K562 (cell line): Measurements from ENCODE around the gene CAB39. TPM values are rescaled to one million over a fixed set of nuclear protein-coding genes. Genes with fewer than 3 reads are reported as not detected.

Experiments used
- ATAC-seq: fragments of 200-7000 bp; cut with Tn5 transposase; 3 replicates; pipeline ENCODE4 v1.9.1; 2020; ENCODE audit warnings: moderate library complexity
- BruUV-seq: library from RNA; stranded (reverse); fragments of 400-500 nt; replicated peaks from 2 replicates; lab custom pipeline; 2021; lab: Mats Ljungman, UMichigan
- CTCF ChIA-PET: fragments of 300-600 bp; formaldehyde crosslinking; extraction: SDS; loops from one replicate; lab custom pipeline; 2021; ENCODE audit warnings: low intra/inter-chr PET ratio; lab: Yijun Ruan, JAX
- POLR2A ChIA-PET: fragments of 300-600, 350-650 bp; sonication (Branson Sonifier 250); formaldehyde crosslinking; extraction: SDS; loops from one replicate; lab custom pipeline; 2021; ENCODE audit warnings: antibody characterized with exemption, inconsistent platforms; lab: Yijun Ruan, JAX
- DNase-seq, 4 experiments: peaks; one replicate each; pipeline versions ENCODE4 v3.0.0 to v3.0.0-alpha.2; 2011 to 2018; ENCODE audit warnings: low spot score in 3 of 4, mixed read lengths in 3 of 4; ENCODE audit errors: extremely low read depth in 1 of 4
- FAIRE-seq: peaks from 2 replicates; lab custom pipeline; 2011; peaks lifted over from hg19 to GRCh38; lab: Jason Lieb, UNC
- H2AFZ ChIP-seq: 2 replicates; pipeline ENCODE4 v1.6.0; 2011; ENCODE audit warnings: low read depth, low read length, control low read depth, inconsistent platforms
- H3K27ac ChIP-seq: fragments of 200-600 bp; 3 replicates; pipeline ENCODE4 v1.8.0; 2011; ENCODE audit warnings: low read depth, mild to moderate bottlenecking, control low read depth, inconsistent platforms, low read length, moderate library complexity, mixed read lengths; ENCODE audit errors: extremely low read depth
- H3K27me3 ChIP-seq, 2 experiments: fragments of 300-600 bp in 1 of 2; 2 replicates in 1 of 2; 3 replicates in 1 of 2; pipeline versions ENCODE4 v1.6.0 to v1.8.0; 2011; ENCODE audit warnings: inconsistent platforms in 2 of 2, low read length in 2 of 2, mild to moderate bottlenecking in 1 of 2, mixed read lengths in 1 of 2, moderate library complexity in 1 of 2; ENCODE audit not compliant: control insufficient read depth in 2 of 2, insufficient read depth in 2 of 2
- H3K36me3 ChIP-seq: fragments of 300-600 bp; 3 replicates; pipeline ENCODE4 v1.8.0; 2011; ENCODE audit warnings: mild to moderate bottlenecking, low read length, inconsistent platforms; ENCODE audit not compliant: control insufficient read depth, insufficient read depth
- H3K4me1 ChIP-seq, 2 experiments: fragments of 200-600 bp in 1 of 2; replicated peaks in 1 of 2; 2 replicates in 1 of 2; 3 replicates in 1 of 2; pipeline versions ENCODE4 v1.5.1 to v1.8.0; 2011; ENCODE audit warnings: inconsistent platforms in 2 of 2, low read length in 2 of 2, mild to moderate bottlenecking in 1 of 2, mixed read lengths in 1 of 2, moderate library complexity in 1 of 2; ENCODE audit not compliant: control insufficient read depth in 2 of 2, insufficient read depth in 2 of 2
- H3K4me2 ChIP-seq: 2 replicates; pipeline ENCODE4 v1.6.1; 2011; ENCODE audit warnings: low read length, control low read depth, inconsistent platforms, mixed read lengths; ENCODE audit not compliant: insufficient read depth
- H3K4me3 ChIP-seq: fragments of 200-600 bp; sonication (generic), shearing (Covaris generic); 2 replicates; pipeline ENCODE4 v1.5.1; 2016; ENCODE audit warnings: control low read depth, inconsistent platforms
- H3K79me2 ChIP-seq: fragments of 200-600 bp; 3 replicates; pipeline ENCODE4 v1.8.0; 2011; ENCODE audit warnings: low read length, inconsistent platforms; ENCODE audit not compliant: control insufficient read depth, insufficient read depth
- H3K9ac ChIP-seq, 2 experiments: 2 replicates each; pipeline versions ENCODE4 v1.6.0 to v1.6.1; 2011; ENCODE audit warnings: low read depth in 2 of 2, low read length in 2 of 2, control low read depth in 1 of 2, inconsistent platforms in 1 of 2, mild to moderate bottlenecking in 1 of 2, mixed read lengths in 1 of 2; ENCODE audit not compliant: insufficient read depth in 1 of 2
- H3K9me1 ChIP-seq: one replicate; pipeline ENCODE4 v1.6.0; 2011; ENCODE audit warnings: inconsistent platforms, mild to moderate bottlenecking, low read length, moderate library complexity; ENCODE audit not compliant: control insufficient read depth, insufficient read depth
- H3K9me3 ChIP-seq: replicated peaks from 2 replicates; pipeline ENCODE4 v1.5.1; 2011; ENCODE audit warnings: low read depth, low read length, inconsistent platforms; ENCODE audit not compliant: control insufficient read depth, insufficient read depth
- H4K20me1 ChIP-seq: replicated peaks from 2 replicates; pipeline ENCODE4 v1.6.1; 2011; ENCODE audit warnings: low read length, inconsistent platforms, mixed read lengths; ENCODE audit not compliant: control insufficient read depth, insufficient read depth
- MTF1 ChIP-seq: fragments of 250-450 bp; sonication (Bioruptor Pico); IDR thresholded peaks from 2 replicates; pipeline ENCODE4 v1.9.0; 2021; ENCODE audit warnings: moderate library complexity, mild to moderate bottlenecking, inconsistent platforms, borderline replicate concordance
- POLR2B ChIP-seq: fragments of 450-650 bp; IDR thresholded peaks from 2 replicates; pipeline ENCODE4 v1.6.1; 2018; ENCODE audit warnings: low read depth; ENCODE audit not compliant: partially characterized antibody
- PPARD ChIP-seq: fragments of 250-450 bp; sonication (Bioruptor Pico); IDR thresholded peaks from 2 replicates; pipeline ENCODE4 v1.8.0; 2022; ENCODE audit warnings: inconsistent platforms, mild to moderate bottlenecking, moderate library complexity
- RFX1 ChIP-seq: fragments of 450-650 bp; IDR thresholded peaks from 2 replicates; pipeline ENCODE4 v1.6.1; 2016; ENCODE audit warnings: mild to moderate bottlenecking, moderate library complexity
- RHOXF2B ChIP-seq: fragments of 250-450 bp; sonication (Bioruptor Pico); conservative IDR thresholded peaks from 2 replicates; pipeline ENCODE4 v1.5.1; 2021
- SIRT6 ChIP-seq: IDR thresholded peaks from one replicate; pipeline ENCODE4 v1.6.1; 2012; ENCODE audit warnings: low read depth, mild to moderate bottlenecking, control low read depth, inconsistent platforms, low read length, moderate library complexity
- ZNF717 ChIP-seq: fragments of 250-450 bp; sonication (Bioruptor Pico); IDR thresholded peaks from 2 replicates; pipeline ENCODE4 v1.5.0; 2021
- WGBS: fragments of 100-300 bp; shearing (Covaris generic); methylation state at CpG from one replicate; pipeline ENCODE4 v1.1.6; 2016; ENCODE audit warnings: low coverage, mixed read lengths; ENCODE audit not compliant: insufficient coverage; ENCODE audit errors: missing lambda C conversion rate; 5-methylcytosine and 5-hydroxymethylcytosine counted together
- in situ Hi-C: fragments of 300-500 bp; cut with MboI; formaldehyde crosslinking; loops from 4 replicates; pipeline ENCODE4 v1.15.0; 2018; ENCODE audit warnings: inconsistent platforms, mixed read lengths
- intact Hi-C: fragments of 100-400 bp; cut with micrococcal nuclease; formaldehyde crosslinking; loops from 2 replicates; pipeline ENCODE4 v1.14.2; 2022
- polyA plus RNA-seq, 8 experiments: library from polyadenylated mRNA; depleted of rRNA in 4 of 8; stranded (reverse) in 5 of 8; unstranded in 3 of 8; fragments of >200 nt; fragmentation: Nextera tagmentation in 2 of 8; fragmentation: Illumina TruSeq in 1 of 8; extraction: Ambion mirVana in 2 of 8; extraction: Trizol in 1 of 8; gene quantifications; 2 replicates each; pipeline versions ENCODE4 v1.2.1 to v1.2.3, GENCODE V29; 2011 to 2014; ENCODE audit warnings: inconsistent platforms in 1 of 8, missing spikeins in 1 of 8
- total RNA-seq, 7 experiments: library from RNA; depleted of rRNA in 6 of 7; stranded (reverse); fragments of >200 nt in 6 of 7; fragmentation: Illumina TruSeq in 2 of 7; extraction: Trizol in 2 of 7; gene quantifications; 2 replicates each; pipeline versions ENCODE4 v1.2.1 to v1.2.3, GENCODE V29; 2011 to 2021; ENCODE audit warnings: low replicate concordance in 1 of 7
- TF ChIP-seq, protein P1 (sequence below): fragments of 250-450 bp; sonication (Bioruptor Pico); IDR thresholded peaks from 2 replicates; pipeline ENCODE4 v1.9.0; 2021; ENCODE audit warnings: mild to moderate bottlenecking
- TF ChIP-seq, protein P2 (sequence below), 2 experiments: fragments of 450-650 bp; formaldehyde crosslinking in 1 of 2; IDR thresholded peaks; 2 replicates each; pipeline versions ENCODE4 v1.4.0 to v1.6.1; 2014 to 2020; ENCODE audit warnings: mild to moderate bottlenecking in 2 of 2, borderline replicate concordance in 1 of 2, low read depth in 1 of 2
- TF ChIP-seq, protein P3 (sequence below): fragments of 250-450 bp; sonication (Bioruptor Pico); IDR thresholded peaks from 2 replicates; pipeline ENCODE4 v1.8.0; 2022; ENCODE audit warnings: inconsistent platforms

The CAB39 gene
- total and polyA plus RNA-seq, 9 of the 15 experiments (the other 6 are each of a cell fraction or from before 2014, with no cell fraction given) = 27.2 to 94.4 (median 70.1) TPM

DNA sequence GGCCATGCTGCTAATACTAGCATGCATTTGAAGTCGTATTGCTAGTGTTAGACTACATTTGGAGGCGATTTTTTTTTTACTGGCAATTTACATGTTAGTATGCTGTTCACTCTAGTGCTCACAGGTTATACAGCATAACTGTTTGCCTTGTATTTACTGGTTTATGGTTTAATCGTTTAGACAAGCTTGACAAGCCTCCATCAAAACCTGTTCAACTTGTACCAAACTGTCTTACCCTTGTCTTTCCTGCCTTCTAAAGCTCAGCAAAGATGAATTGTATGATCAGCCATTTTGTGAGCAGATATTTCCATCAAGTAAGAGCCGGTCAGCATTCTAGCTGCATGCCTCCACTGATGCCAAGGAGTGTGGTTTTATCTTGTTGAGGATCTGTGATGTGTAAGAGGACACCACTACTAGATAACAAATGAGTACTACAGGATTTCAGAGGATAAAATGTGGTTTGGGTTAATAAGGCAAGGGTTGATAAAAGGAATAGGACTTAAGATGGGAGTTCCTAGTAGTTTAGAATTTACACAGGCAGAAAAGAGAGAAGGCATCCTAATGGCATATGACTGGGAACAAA, 83.7 kb downstream of the CAB39 start:
- Histone ChIP-seq H3K27me3 (no peaks in the 10 kb centered on the region), H3K36me3 (peaks cover 95% of the 10 kb centered on the region), H3K4me2 (no peak overlapping the region), H3K9me1 (no peaks in the 10 kb centered on the region), H3K27ac (no peak overlapping the region), H2AFZ (no peak overlapping the region), H3K9me3 (0 out of 2 replicates have a peak, but pooled peaks cover 2% of the 10 kb centered on the region), H3K4me1 (peaks cover 4 to 13% of the 10 kb centered on the region in 2 experiments; a peak in 3 of 5 replicates), H4K20me1 (no peaks in the 10 kb centered on the region), H3K9ac (no peak overlapping the region), H3K79me2 (peaks cover 43% of the 10 kb centered on the region; the same call in 2 of the 3 replicates), H3K4me3 (no peak overlapping the region)
- TF ChIP-seq RFX1 (no peak), ZNF717 (CRISPR knock-in tag) (no peak), PPARD (no peak), SIRT6 (no peak), POLR2B (no peak), MTF1 (CRISPR knock-in tag) (no peak), RHOXF2B (CRISPR knock-in tag) (no peak)
- TF ChIP-seq, protein P1, sequence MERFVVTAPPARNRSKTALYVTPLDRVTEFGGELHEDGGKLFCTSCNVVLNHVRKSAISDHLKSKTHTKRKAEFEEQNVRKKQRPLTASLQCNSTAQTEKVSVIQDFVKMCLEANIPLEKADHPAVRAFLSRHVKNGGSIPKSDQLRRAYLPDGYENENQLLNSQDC (CRISPR knock-in tag) = no peak
- TF ChIP-seq, protein P2, sequence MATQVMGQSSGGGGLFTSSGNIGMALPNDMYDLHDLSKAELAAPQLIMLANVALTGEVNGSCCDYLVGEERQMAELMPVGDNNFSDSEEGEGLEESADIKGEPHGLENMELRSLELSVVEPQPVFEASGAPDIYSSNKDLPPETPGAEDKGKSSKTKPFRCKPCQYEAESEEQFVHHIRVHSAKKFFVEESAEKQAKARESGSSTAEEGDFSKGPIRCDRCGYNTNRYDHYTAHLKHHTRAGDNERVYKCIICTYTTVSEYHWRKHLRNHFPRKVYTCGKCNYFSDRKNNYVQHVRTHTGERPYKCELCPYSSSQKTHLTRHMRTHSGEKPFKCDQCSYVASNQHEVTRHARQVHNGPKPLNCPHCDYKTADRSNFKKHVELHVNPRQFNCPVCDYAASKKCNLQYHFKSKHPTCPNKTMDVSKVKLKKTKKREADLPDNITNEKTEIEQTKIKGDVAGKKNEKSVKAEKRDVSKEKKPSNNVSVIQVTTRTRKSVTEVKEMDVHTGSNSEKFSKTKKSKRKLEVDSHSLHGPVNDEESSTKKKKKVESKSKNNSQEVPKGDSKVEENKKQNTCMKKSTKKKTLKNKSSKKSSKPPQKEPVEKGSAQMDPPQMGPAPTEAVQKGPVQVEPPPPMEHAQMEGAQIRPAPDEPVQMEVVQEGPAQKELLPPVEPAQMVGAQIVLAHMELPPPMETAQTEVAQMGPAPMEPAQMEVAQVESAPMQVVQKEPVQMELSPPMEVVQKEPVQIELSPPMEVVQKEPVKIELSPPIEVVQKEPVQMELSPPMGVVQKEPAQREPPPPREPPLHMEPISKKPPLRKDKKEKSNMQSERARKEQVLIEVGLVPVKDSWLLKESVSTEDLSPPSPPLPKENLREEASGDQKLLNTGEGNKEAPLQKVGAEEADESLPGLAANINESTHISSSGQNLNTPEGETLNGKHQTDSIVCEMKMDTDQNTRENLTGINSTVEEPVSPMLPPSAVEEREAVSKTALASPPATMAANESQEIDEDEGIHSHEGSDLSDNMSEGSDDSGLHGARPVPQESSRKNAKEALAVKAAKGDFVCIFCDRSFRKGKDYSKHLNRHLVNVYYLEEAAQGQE (IDR thresholded peaks at IDR 0.05; ENCODE audit: borderline replicate concordance) = no peak
- TF ChIP-seq, protein P2 (CRISPR knock-in tag; IDR thresholded peaks at IDR 0.05; ENCODE audit: low read depth) = no peak
- TF ChIP-seq, protein P3, sequence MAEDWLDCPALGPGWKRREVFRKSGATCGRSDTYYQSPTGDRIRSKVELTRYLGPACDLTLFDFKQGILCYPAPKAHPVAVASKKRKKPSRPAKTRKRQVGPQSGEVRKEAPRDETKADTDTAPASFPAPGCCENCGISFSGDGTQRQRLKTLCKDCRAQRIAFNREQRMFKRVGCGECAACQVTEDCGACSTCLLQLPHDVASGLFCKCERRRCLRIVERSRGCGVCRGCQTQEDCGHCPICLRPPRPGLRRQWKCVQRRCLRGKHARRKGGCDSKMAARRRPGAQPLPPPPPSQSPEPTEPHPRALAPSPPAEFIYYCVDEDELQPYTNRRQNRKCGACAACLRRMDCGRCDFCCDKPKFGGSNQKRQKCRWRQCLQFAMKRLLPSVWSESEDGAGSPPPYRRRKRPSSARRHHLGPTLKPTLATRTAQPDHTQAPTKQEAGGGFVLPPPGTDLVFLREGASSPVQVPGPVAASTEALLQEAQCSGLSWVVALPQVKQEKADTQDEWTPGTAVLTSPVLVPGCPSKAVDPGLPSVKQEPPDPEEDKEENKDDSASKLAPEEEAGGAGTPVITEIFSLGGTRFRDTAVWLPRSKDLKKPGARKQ = no peak
- BruUV-seq = no TSS peak
- intact Hi-C loops = loop anchor here (5.0 kb wide), 1 partner anchor 184 kb away; no protein-coding TSS in a partner anchor
- ChIA-PET POLR2A (interaction anchor here (0.6 to 0.7 kb wide), 2 partner anchors 10 to 711 kb away, joined by 3 to 4 read pairs; no protein-coding TSS in a partner anchor), CTCF (no interaction called here)
- ATAC-seq = no peak
- WGBS = 82% methylated on average over 3 of the region's 4 CpGs
- in situ Hi-C loops = no loop called here
- no peak for DNase-seq
- FAIRE-seq = no peak
